Endodermal cell (in vitro differentiated cells): ENCODE data around the gene KIT. TPM values are rescaled to one million over a fixed set of nuclear protein-coding genes. Genes with fewer than 3 reads are reported as not detected.

Source experiments
- DNase-seq: peaks from one replicate; pipeline ENCODE4 v3.0.0-alpha.2; 2017
- H3K27ac ChIP-seq: 2 replicates; pipeline ENCODE4 v1.5.1; 2013; ENCODE audit warnings: mild to moderate bottlenecking, low read depth, low read length, moderate library complexity
- H3K27me3 ChIP-seq: 2 replicates; pipeline ENCODE4 v1.6.1; 2013; ENCODE audit warnings: mild to moderate bottlenecking, low read length, moderate library complexity; ENCODE audit not compliant: insufficient read depth, control insufficient read depth, poor library complexity, severe bottlenecking
- H3K36me3 ChIP-seq: 2 replicates; pipeline ENCODE4 v1.7.0; 2013; ENCODE audit warnings: mild to moderate bottlenecking, low read length, moderate library complexity; ENCODE audit not compliant: control insufficient read depth, insufficient read depth
- H3K4me1 ChIP-seq: one replicate; pipeline ENCODE4 v1.7.0; 2013; ENCODE audit warnings: low read length; ENCODE audit not compliant: control insufficient read depth, insufficient read depth
- H3K4me3 ChIP-seq: 2 replicates; pipeline ENCODE4 v1.5.1; 2013; ENCODE audit warnings: mild to moderate bottlenecking, low read length, moderate library complexity
- H3K9ac ChIP-seq: 2 replicates; pipeline ENCODE4 v1.6.1; 2013; ENCODE audit warnings: mild to moderate bottlenecking, low read length, moderate library complexity; ENCODE audit not compliant: poor library complexity, severe bottlenecking; ENCODE audit errors: extremely low read depth
- H3K9me3 ChIP-seq: 2 replicates; pipeline ENCODE4 v1.6.1; 2013; ENCODE audit warnings: mild to moderate bottlenecking, low read length, moderate library complexity; ENCODE audit not compliant: control insufficient read depth
- H3K27ac Mint-ChIP-seq: 2 replicates; pipeline ENCODE4 v1.8.0; 2020; ENCODE audit warnings: mixed read lengths
- H3K27me3 Mint-ChIP-seq: 2 replicates; pipeline ENCODE4 v1.8.0; 2021; ENCODE audit warnings: mild to moderate bottlenecking, mixed read lengths; ENCODE audit not compliant: insufficient read depth
- H3K36me3 Mint-ChIP-seq: 2 replicates; pipeline ENCODE4 v1.8.0; 2020; ENCODE audit warnings: low read depth, mixed read lengths
- H3K4me1 Mint-ChIP-seq: 2 replicates; pipeline ENCODE4 v1.8.0; 2020; ENCODE audit warnings: mixed read lengths
- H3K4me3 Mint-ChIP-seq: 2 replicates; pipeline ENCODE4 v1.8.0; 2020; ENCODE audit warnings: mild to moderate bottlenecking, moderate library complexity, mixed read lengths
- H3K9me3 Mint-ChIP-seq: 2 replicates; pipeline ENCODE4 v1.8.0; 2020; ENCODE audit warnings: mild to moderate bottlenecking, mixed read lengths
- WGBS, 2 experiments: methylation state at CpG; one replicate each; pipeline versions ENCODE4 v1.1.5 to v1.1.7; 2013; ENCODE audit warnings: missing lambda C conversion rate in 2 of 2, mixed read lengths in 1 of 2; ENCODE audit not compliant: insufficient coverage in 1 of 2, insufficient read length in 1 of 2; 5-methylcytosine and 5-hydroxymethylcytosine counted together
- total RNA-seq, 2 donors: library from RNA; stranded (reverse); fragmentation: NEBNext Ultra II Directional in 1 of 2; extraction: Animal tissue kit (Norgen Biotek cat#: 25700) in 1 of 2; gene quantifications; 2 replicates in 1 of 2; 3 replicates in 1 of 2; pipeline ENCODE4 v1.2.1, GENCODE V29; 2021
- TF ChIP-seq, protein P1 (sequence below): fragments of 200-600 bp; sonication (generic); conservative IDR thresholded peaks from 2 replicates; pipeline ENCODE4 v1.5.0; 2021; ENCODE audit warnings: antibody characterized with exemption, mild to moderate bottlenecking

KIT gene
- total RNA-seq, 2 donors from 2014 or later, result 135 to 167 TPM

DNA sequence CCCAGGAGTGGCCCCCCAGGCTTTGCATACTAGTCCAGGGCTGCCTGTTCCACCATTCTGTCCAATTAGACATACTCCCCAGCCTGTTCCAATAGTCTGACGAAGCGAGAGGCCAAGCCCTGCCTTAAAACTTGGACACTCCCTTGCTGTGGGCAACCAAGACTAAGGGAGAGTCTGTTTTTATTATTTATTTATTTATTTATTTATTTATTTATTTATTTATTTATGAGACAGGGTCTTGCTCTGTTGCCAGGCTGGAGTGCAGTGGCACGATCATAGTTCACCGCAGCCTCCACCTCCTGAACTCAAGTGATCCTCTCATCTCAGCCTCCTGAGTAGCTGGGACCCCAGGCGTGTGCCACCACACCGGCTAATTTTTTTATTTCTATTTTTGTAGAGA, 6.6 kb downstream of the KIT start:
- WGBS, 2 experiments, result 98% methylated on average over 6 of the region's 6 CpGs; no CpG with 5 or more reads in 1 of the 2 experiments

DNA sequence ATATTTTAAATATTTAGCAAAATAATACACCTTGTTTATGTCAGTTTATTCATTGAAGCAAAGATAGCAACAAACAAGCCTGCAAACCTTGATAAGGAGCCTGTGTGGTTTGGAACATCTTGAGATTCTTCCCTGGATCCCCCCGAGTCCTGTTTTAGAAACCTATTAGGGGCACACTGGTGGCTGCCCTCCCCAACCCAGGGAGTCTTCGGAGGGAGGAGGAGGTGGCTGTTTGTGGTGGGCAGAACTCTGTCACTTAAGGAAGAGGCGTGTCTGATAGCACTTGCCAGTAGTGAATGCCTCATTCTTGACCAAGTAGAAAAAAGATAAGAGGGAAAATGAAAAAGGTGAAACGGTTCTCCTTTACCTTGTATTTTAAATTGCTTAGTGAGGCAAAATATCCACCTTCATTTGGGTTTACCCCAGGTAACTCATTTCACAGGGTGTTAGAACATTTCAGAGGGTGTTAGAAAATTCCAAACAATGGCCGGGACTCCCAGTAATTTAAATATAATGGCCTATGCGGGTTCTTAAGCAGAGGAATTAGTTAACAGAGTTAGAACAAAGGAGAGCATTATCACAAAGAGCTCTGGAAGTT, 10.4 kb downstream of the KIT start:
- peaks cover 80% of the 10 kb centered on the region for H3K4me1 Mint-ChIP-seq
- peak overlapping the region; percentile 90 for H3K27ac Mint-ChIP-seq

More for the DNA sequence above, 6.6 kb downstream of the KIT start:
- Mint-ChIP-seq H3K27me3 (peaks cover 6% of the 10 kb centered on the region), H3K36me3 (peaks cover 15% of the 10 kb centered on the region), H3K4me1 (peaks cover 82% of the 10 kb centered on the region), H3K9me3 (no peaks in the 10 kb centered on the region), H3K4me3 (peak overlapping the region; percentile 28), H3K27ac (no peak overlapping the region)
- TF ChIP-seq, protein P1, sequence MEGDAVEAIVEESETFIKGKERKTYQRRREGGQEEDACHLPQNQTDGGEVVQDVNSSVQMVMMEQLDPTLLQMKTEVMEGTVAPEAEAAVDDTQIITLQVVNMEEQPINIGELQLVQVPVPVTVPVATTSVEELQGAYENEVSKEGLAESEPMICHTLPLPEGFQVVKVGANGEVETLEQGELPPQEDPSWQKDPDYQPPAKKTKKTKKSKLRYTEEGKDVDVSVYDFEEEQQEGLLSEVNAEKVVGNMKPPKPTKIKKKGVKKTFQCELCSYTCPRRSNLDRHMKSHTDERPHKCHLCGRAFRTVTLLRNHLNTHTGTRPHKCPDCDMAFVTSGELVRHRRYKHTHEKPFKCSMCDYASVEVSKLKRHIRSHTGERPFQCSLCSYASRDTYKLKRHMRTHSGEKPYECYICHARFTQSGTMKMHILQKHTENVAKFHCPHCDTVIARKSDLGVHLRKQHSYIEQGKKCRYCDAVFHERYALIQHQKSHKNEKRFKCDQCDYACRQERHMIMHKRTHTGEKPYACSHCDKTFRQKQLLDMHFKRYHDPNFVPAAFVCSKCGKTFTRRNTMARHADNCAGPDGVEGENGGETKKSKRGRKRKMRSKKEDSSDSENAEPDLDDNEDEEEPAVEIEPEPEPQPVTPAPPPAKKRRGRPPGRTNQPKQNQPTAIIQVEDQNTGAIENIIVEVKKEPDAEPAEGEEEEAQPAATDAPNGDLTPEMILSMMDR, result no peak
- peaks cover 28% of the 10 kb centered on the region for H3K4me1 ChIP-seq
- H3K9ac ChIP-seq, result no peak overlapping the region
- no peaks in the 10 kb centered on the region for H3K9me3 ChIP-seq
- H3K27me3 ChIP-seq, result no peaks in the 10 kb centered on the region
- no peak overlapping the region for H3K4me3 ChIP-seq
- DNase-seq, result no peak
- no peak overlapping the region for H3K27ac ChIP-seq
- H3K36me3 ChIP-seq, result peaks cover 8% of the 10 kb centered on the region

DNA sequence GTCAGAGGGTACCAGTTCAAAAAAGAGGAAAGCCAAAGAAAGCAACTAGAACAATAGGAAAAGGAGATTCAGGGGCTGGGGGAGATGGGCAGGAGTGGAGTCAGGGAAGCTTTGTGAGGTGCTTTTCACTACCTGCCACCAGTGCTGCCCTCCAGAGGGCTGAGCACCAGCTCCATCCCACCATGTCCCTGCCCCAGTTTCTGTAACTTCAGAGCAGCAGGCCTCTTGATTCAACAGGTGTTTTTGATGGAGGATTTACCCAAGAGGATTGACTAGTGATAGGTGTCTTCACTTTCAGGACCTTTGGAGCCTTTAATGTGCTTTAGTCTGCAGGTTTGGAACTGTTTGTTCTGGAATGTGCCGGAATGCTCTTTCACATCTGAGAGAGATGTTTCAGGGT, 12.1 kb downstream of the KIT start:
- H3K9ac ChIP-seq, result no peak overlapping the region
- Mint-ChIP-seq H3K4me1 (peaks cover 80% of the 10 kb centered on the region), H3K4me3 (no peak overlapping the region), H3K27ac (peak overlapping the region; percentile 18), H3K36me3 (peaks cover 17% of the 10 kb centered on the region), H3K9me3 (no peaks in the 10 kb centered on the region), H3K27me3 (no peaks in the 10 kb centered on the region)
- no peak overlapping the region for H3K27ac ChIP-seq
- DNase-seq, result peak; percentile 64
- 92 to 100% methylated on average over 1 of the region's 1 CpG for WGBS, 2 experiments
- H3K4me3 ChIP-seq, result no peak overlapping the region
- peaks cover 9% of the 10 kb centered on the region for H3K9me3 ChIP-seq
- TF ChIP-seq, protein P1, result peak; percentile 70
- H3K27me3 ChIP-seq, result no peaks in the 10 kb centered on the region
- peaks cover 33% of the 10 kb centered on the region for H3K4me1 ChIP-seq
- peaks cover 14% of the 10 kb centered on the region for H3K36me3 ChIP-seq

More for the DNA sequence above, 10.4 kb downstream of the KIT start:
- no peaks in the 10 kb centered on the region for H3K27me3 Mint-ChIP-seq
- TF ChIP-seq, protein P1, result no peak
- H3K4me1 ChIP-seq, result peaks cover 38% of the 10 kb centered on the region
- H3K4me3 Mint-ChIP-seq, result peak overlapping the region; percentile 35
- peaks cover 10% of the 10 kb centered on the region for H3K36me3 Mint-ChIP-seq
- peaks cover 14% of the 10 kb centered on the region for H3K36me3 ChIP-seq
- peak overlapping the region; percentile 19 for H3K9ac ChIP-seq
- peak overlapping the region; percentile 75 for H3K4me3 ChIP-seq
- no peaks in the 10 kb centered on the region for H3K9me3 Mint-ChIP-seq
- H3K27ac ChIP-seq, result no peak overlapping the region
- peaks cover 7% of the 10 kb centered on the region for H3K9me3 ChIP-seq
- WGBS, 2 experiments, result 16 to 44% methylated on average over 4 to 6 of the region's 6 CpGs
- H3K27me3 ChIP-seq, result no peaks in the 10 kb centered on the region
- peak; percentile 56 for DNase-seq
